ENCODE results near the gene RREB1.

Gene RREB1

GRCh38 chr6:7088076-7088742, 19.6 kb upstream of the RREB1 start:
- DNase-seq (ENCODE audit: low read depth, low spot score), result no peak

GRCh38 chr6:7098993-7099392, 8.8 kb upstream of the RREB1 start:
- DNase-seq (ENCODE audit: low read depth, low spot score), result no peak

GRCh38 chr6:7100072-7100752, 7.5 kb upstream of the RREB1 start:
- no peak for DNase-seq (ENCODE audit: low read depth, low spot score)

GRCh38 chr6:7100753-7101081, 7.0 kb upstream of the RREB1 start:
- no peak for DNase-seq (ENCODE audit: low read depth, low spot score)

GRCh38 chr6:7101290-7101689, 6.5 kb upstream of the RREB1 start:
- peak; percentile 3 for DNase-seq (ENCODE audit: low read depth, low spot score)

GRCh38 chr6:7104752-7105151, 3.0 kb upstream of the RREB1 start:
- no peak for DNase-seq (ENCODE audit: low read depth, low spot score)

GRCh38 chr6:7106215-7106751, 1.5 kb upstream of the RREB1 start:
- peak; percentile 68 for DNase-seq (ENCODE audit: low read depth, low spot score)

GRCh38 chr6:7106752-7107577, 796 bp upstream of the RREB1 start:
- peak; percentile 70 for DNase-seq (ENCODE audit: low read depth, low spot score)

GRCh38 chr6:7108196-7108963, 619 bp downstream of the RREB1 start:
- DNase-seq (ENCODE audit: low read depth, low spot score), result peak; percentile 70

GRCh38 chr6:7108964-7109836, 1.4 kb downstream of the RREB1 start:
- DNase-seq (ENCODE audit: low read depth, low spot score), result peak; percentile 56

- no peak for DNase-seq (ENCODE audit: low read depth, low spot score)
These were observed 2.5 kb downstream of the RREB1 start for GRCh38 chr6:7110092-7110792.

GRCh38 chr6:7111095-7111690, 3.4 kb downstream of the RREB1 start:
- DNase-seq (ENCODE audit: low read depth, low spot score), result no peak

- DNase-seq (ENCODE audit: low read depth, low spot score), result no peak
These were observed 4.4 kb downstream of the RREB1 start for GRCh38 chr6:7112171-7112570.

- DNase-seq (ENCODE audit: low read depth, low spot score), result peak; percentile 75
These were observed 5.1 kb downstream of the RREB1 start for GRCh38 chr6:7112741-7113313.

- DNase-seq (ENCODE audit: low read depth, low spot score), result no peak
These were observed 7.1 kb downstream of the RREB1 start for GRCh38 chr6:7114744-7115458.

GRCh38 chr6:7115543-7116231, 7.9 kb downstream of the RREB1 start:
- no peak for DNase-seq (ENCODE audit: low read depth, low spot score)

- DNase-seq (ENCODE audit: low read depth, low spot score), result no peak
These were observed 11.6 kb downstream of the RREB1 start for GRCh38 chr6:7119272-7119801.
